Lung (tissue), 12 donors: Measurements from ENCODE around the gene DRD1. TPM values are rescaled to one million over a fixed set of nuclear protein-coding genes. Genes with fewer than 3 reads are reported as not detected.
"Not testable (repeated sequence)": the region's sequence is repeated elsewhere in the genome, so short reads cannot be mapped to it uniquely, and the experiment has no call there.

ENCODE experiments used
- ATAC-seq: fragments of 200-7000 bp; cut with Tn5 transposase; one replicate; pipeline ENCODE4 v1.9.1; 2020; ENCODE audit warnings: moderate number of reproducible peaks; ENCODE audit not compliant: insufficient read depth, low FRiP score
- DNase-seq, 3 donors: peaks; one replicate each; pipeline ENCODE4 v3.0.0-alpha.2; 2013 to 2017
- H3K27ac ChIP-seq, 2 donors: one replicate each; pipeline ENCODE4 v1.5.1; 2013; ENCODE audit warnings: mild to moderate bottlenecking in 2 of 2, moderate library complexity in 2 of 2, control low read depth in 1 of 2, inconsistent platforms in 1 of 2, low read depth in 1 of 2, low read length in 1 of 2
- H3K27me3 ChIP-seq, 3 donors: one replicate each; pipeline ENCODE4 v1.5.1; 2013; ENCODE audit warnings: low read length in 2 of 3; ENCODE audit not compliant: control insufficient read depth in 3 of 3, insufficient read depth in 3 of 3
- H3K36me3 ChIP-seq, 4 donors: one replicate each; pipeline ENCODE4 v1.5.1; 2013; ENCODE audit warnings: low read length in 4 of 4, mild to moderate bottlenecking in 1 of 4, moderate library complexity in 1 of 4; ENCODE audit not compliant: control insufficient read depth in 4 of 4, insufficient read depth in 4 of 4
- H3K4me1 ChIP-seq, 5 donors: one replicate each; pipeline ENCODE4 v1.5.1; 2013; ENCODE audit warnings: low read length in 5 of 5, mild to moderate bottlenecking in 2 of 5, moderate library complexity in 1 of 5; ENCODE audit not compliant: control insufficient read depth in 5 of 5, insufficient read depth in 5 of 5
- H3K4me3 ChIP-seq: one replicate; pipeline ENCODE4 v1.5.1; 2013; ENCODE audit warnings: mild to moderate bottlenecking, control low read depth, moderate library complexity
- H3K9ac ChIP-seq, 2 donors: one replicate each; pipeline ENCODE4 v1.5.1; 2013; ENCODE audit warnings: low read length in 2 of 2, control low read depth in 1 of 2; ENCODE audit not compliant: insufficient read depth in 1 of 2
- H3K9me3 ChIP-seq, 4 donors: one replicate each; pipeline ENCODE4 v1.5.1; 2013; ENCODE audit warnings: low read length in 3 of 4, mild to moderate bottlenecking in 1 of 4, moderate library complexity in 1 of 4; ENCODE audit not compliant: control insufficient read depth in 4 of 4, insufficient read depth in 3 of 4
- WGBS, 2 donors: extraction: QIAGEN DNeasy Blood & Tissue Kit; methylation state at CpG; one replicate each; pipeline ENCODE4 v1.1.7; 2013; 5-methylcytosine and 5-hydroxymethylcytosine counted together
- polyA plus RNA-seq, 2 donors: library from polyadenylated mRNA; stranded (reverse); fragments of 200-250 nt; gene quantifications; one replicate each; pipeline ENCODE4 v1.2.1, GENCODE V29; 2013
- total RNA-seq, 2 donors: library from RNA; depleted of rRNA in 1 of 2; stranded (reverse); fragments of >200 nt in 1 of 2; gene quantifications; one replicate each; pipeline ENCODE4 v1.2.1, GENCODE V29; 2014 to 2021
- TF ChIP-seq, protein P1 (sequence below): IDR thresholded peaks from 2 replicates; pipeline ENCODE4 v1.5.1; 2012; ENCODE audit warnings: mild to moderate bottlenecking; ENCODE audit errors: control extremely low read depth, extremely low read depth
- donor health status: control.
- donor health status: control.
- donor health status: Bipolar disorder and iron deficiency.
- donor health status: healthy.
- donor health status: DM: yes; HTN: yes; CAD: no.

The DRD1 gene
- total and polyA plus RNA-seq, 4 donors, result 0.12 to 1.5 (median 0.53) TPM

- Histone ChIP-seq H3K9ac (no peak overlapping the region), H3K9me3 (peaks cover 0 to 1% (median 0%) of the 10 kb centered on the region in 4 donors), H3K4me1 (no peaks in the 10 kb centered on the region), H3K36me3 (no peaks in the 10 kb centered on the region), H3K27ac (no peak overlapping the region), H3K4me3 (no peak overlapping the region), H3K27me3 (peaks cover 0 to 2% (median 0%) of the 10 kb centered on the region in 3 donors)
- DNase-seq (no peak), ATAC-seq (no peak)
- WGBS, 2 donors, result 95 to 100% methylated on average over 2 of the region's 2 CpGs
- TF ChIP-seq, protein P1, sequence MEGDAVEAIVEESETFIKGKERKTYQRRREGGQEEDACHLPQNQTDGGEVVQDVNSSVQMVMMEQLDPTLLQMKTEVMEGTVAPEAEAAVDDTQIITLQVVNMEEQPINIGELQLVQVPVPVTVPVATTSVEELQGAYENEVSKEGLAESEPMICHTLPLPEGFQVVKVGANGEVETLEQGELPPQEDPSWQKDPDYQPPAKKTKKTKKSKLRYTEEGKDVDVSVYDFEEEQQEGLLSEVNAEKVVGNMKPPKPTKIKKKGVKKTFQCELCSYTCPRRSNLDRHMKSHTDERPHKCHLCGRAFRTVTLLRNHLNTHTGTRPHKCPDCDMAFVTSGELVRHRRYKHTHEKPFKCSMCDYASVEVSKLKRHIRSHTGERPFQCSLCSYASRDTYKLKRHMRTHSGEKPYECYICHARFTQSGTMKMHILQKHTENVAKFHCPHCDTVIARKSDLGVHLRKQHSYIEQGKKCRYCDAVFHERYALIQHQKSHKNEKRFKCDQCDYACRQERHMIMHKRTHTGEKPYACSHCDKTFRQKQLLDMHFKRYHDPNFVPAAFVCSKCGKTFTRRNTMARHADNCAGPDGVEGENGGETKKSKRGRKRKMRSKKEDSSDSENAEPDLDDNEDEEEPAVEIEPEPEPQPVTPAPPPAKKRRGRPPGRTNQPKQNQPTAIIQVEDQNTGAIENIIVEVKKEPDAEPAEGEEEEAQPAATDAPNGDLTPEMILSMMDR, result no peak
Measured at GRCh38 chr5:175415303-175415702, 28.7 kb downstream of the DRD1 start.

GRCh38 chr5:175410926-175411325 lies 33.1 kb downstream of the DRD1 start:
- H3K9me3 ChIP-seq, result no peaks in the 10 kb centered on the region
- TF ChIP-seq, protein P1, result no peak
- no peak overlapping the region for H3K4me3 ChIP-seq
- no peak overlapping the region for H3K9ac ChIP-seq
- H3K36me3 ChIP-seq, result no peaks in the 10 kb centered on the region
- H3K27ac ChIP-seq, result no peak overlapping the region
- no peaks in the 10 kb centered on the region for H3K4me1 ChIP-seq
- ATAC-seq (no peak), DNase-seq (no peak)
- 46 to 51% methylated on average over 2 of the region's 2 CpGs for WGBS, 2 donors
- no peaks in the 10 kb centered on the region for H3K27me3 ChIP-seq

DNA sequence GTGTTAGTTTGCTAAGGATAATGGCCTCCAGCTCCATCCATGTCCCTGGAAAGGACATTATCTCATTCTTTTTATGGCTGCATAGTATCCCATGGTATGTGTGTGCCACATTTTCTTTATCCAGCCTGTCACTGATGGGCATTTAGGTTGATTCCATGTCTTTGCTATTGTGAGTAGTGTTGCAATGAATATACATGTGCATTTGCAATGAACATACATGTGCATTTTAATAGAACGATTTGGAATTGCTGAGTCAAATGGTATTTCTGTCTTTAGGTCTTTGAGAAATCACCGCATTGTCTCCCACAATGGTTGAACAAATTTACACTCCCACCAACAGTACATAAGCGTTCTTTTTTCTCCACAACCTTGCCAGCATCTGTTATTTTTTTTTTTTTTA lies 37.7 kb downstream of the DRD1 start:
- Histone ChIP-seq H3K27me3 (no peaks in the 10 kb centered on the region), H3K9ac (no peak overlapping the region), H3K4me1 (no peaks in the 10 kb centered on the region), H3K4me3 (no peak overlapping the region), H3K36me3 (no peaks in the 10 kb centered on the region), H3K9me3 (peaks cover 0 to 2% (median 0%) of the 10 kb centered on the region in 4 donors), H3K27ac (no peak overlapping the region)
- ATAC-seq (no peak), DNase-seq (no peak)
- 88 to 93% methylated on average over 3 of the region's 3 CpGs for WGBS, 2 donors
- TF ChIP-seq, protein P1, result no peak

DNA sequence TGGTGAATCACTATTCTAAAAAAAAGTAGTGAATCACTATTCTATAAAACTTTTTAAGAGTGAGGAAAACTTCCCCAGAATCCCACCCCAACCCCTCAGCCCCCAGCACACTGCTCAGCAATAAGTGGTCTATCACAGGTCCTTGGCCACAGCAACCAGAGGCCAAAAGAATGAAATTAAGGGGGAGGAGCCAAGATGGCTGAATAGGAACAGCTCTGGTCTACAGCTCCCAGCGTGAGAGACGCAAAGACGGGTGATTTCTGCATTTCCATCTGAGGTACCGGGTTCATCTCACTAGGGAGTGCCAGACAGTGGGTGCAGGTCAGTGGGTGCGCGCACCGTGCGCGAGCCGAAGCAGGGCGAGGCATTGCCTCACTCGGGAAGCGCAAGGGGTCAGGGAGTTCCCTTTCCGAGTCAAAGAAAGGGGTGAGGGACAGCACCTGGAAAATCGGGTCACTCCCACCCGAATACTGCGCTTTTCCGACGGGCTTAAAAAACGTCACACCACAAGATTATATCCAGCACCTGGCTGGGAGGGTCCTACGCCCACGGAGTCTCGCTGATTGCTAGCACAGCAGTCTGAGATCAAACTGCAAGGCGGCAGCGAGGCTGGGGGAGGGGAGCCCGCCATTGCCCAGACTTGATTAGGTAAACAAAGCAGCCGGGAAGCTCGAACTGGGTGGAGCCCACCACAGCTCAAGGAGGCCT lies 46.2 kb downstream of the DRD1 start:
- H3K9ac ChIP-seq, ATAC-seq, H3K27me3 ChIP-seq, H3K36me3 ChIP-seq, DNase-seq, H3K4me1 ChIP-seq, H3K9me3 ChIP-seq, H3K27ac ChIP-seq, H3K4me3 ChIP-seq: not testable (repeated sequence)
- 56 to 58% methylated on average over 16 to 22 of the region's 28 CpGs for WGBS, 2 donors

DNA sequence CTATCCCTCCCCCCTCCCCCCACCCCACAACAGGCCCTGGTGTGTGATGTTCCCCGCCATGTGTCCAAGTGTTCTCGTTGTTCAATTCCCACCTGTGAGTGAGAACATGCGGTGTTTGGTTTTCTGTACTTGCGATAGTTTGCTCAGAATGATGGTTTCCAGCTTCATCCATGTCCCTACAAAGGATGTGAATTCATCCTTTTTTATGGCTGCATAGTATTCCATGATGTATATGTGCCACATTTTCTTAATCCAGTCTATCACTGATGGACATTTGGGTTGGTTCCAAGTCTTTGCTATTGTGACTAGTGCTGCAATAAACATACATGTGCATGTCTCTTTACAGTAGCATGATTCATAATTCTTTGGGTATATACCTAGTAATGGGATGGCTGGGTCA lies 48.6 kb downstream of the DRD1 start:
- DNase-seq, H3K9me3 ChIP-seq, H3K4me3 ChIP-seq, H3K27me3 ChIP-seq, H3K4me1 ChIP-seq, H3K36me3 ChIP-seq, ATAC-seq, H3K27ac ChIP-seq, H3K9ac ChIP-seq: not testable (repeated sequence)
- WGBS, 2 donors, result 93% methylated on average over 4 of the region's 4 CpGs
